ENCODE measurements around the gene NT5C2. TPM values are rescaled to one million over a fixed set of nuclear protein-coding genes. Genes with fewer than 3 reads are reported as not detected.
"Not testable (repeated sequence)": the region's sequence is repeated elsewhere in the genome, so short reads cannot be mapped to it uniquely, and the experiment has no call there.

NT5C2 gene
- total RNA-seq, 1 experiment from 2014 or later: 70.0 TPM

GRCh38 chr10:103144041-103144440 lies 49.0 kb downstream of the NT5C2 start:
- TF ChIP-seq CTCF (IDR thresholded peaks at IDR 0.05; ENCODE audit: unreplicated experiment): no peak
- Mint-ChIP-seq H3K4me1 (ENCODE audit: low read depth, unreplicated experiment) (peaks cover 31% of the 10 kb centered on the region), H3K27me3 (ENCODE audit: unreplicated experiment) (no peaks in the 10 kb centered on the region), H3K36me3 (ENCODE audit: insufficient read depth, unreplicated experiment) (peaks cover 35% of the 10 kb centered on the region), H3K9me3 (ENCODE audit: low read depth, unreplicated experiment) (no peaks in the 10 kb centered on the region), H3K27ac (ENCODE audit: unreplicated experiment) (no peak overlapping the region), H3K4me3 (ENCODE audit: low read depth, unreplicated experiment) (no peak overlapping the region)
- no TSS peak for BruUV-seq (replicated peaks)
- intact Hi-C loops (cut with micrococcal nuclease; ENCODE audit: unreplicated experiment): no loop called here
- DNase-seq: no peak
- CTCF ChIA-PET: no interaction called here

GRCh38 chr10:103143641-103144040 lies 49.4 kb downstream of the NT5C2 start:
- H3K4me3 Mint-ChIP-seq (ENCODE audit: low read depth, unreplicated experiment); H3K27ac Mint-ChIP-seq (ENCODE audit: unreplicated experiment); H3K27me3 Mint-ChIP-seq (ENCODE audit: unreplicated experiment); H3K9me3 Mint-ChIP-seq (ENCODE audit: low read depth, unreplicated experiment); BruUV-seq (replicated peaks); DNase-seq; intact Hi-C loops (cut with micrococcal nuclease; ENCODE audit: unreplicated experiment): not testable (repeated sequence)
- CTCF ChIA-PET: interaction anchor here (0.6 kb wide), 2 partner anchors 42 to 104 kb away, joined by 4 to 6 read pairs; no protein-coding TSS in a partner anchor
- Mint-ChIP-seq H3K4me1 (ENCODE audit: low read depth, unreplicated experiment) (peaks cover 31% of the 10 kb centered on the region), H3K36me3 (ENCODE audit: insufficient read depth, unreplicated experiment) (peaks cover 35% of the 10 kb centered on the region)

GRCh38 chr10:103141950-103142349 lies 51.1 kb downstream of the NT5C2 start:
- TF ChIP-seq CTCF (IDR thresholded peaks at IDR 0.05; ENCODE audit: unreplicated experiment): no peak
- H3K36me3 Mint-ChIP-seq (ENCODE audit: insufficient read depth, unreplicated experiment): peaks cover 27% of the 10 kb centered on the region
- no TSS peak for BruUV-seq (replicated peaks)
- no peak for DNase-seq
- H3K27ac Mint-ChIP-seq (ENCODE audit: unreplicated experiment): no peak overlapping the region
- H3K9me3 Mint-ChIP-seq (ENCODE audit: low read depth, unreplicated experiment): no peaks in the 10 kb centered on the region
- no peaks in the 10 kb centered on the region for H3K27me3 Mint-ChIP-seq (ENCODE audit: unreplicated experiment)
- no peak overlapping the region for H3K4me3 Mint-ChIP-seq (ENCODE audit: low read depth, unreplicated experiment)
- H3K4me1 Mint-ChIP-seq (ENCODE audit: low read depth, unreplicated experiment): peaks cover 30% of the 10 kb centered on the region
- CTCF ChIA-PET: interaction anchor here (0.6 kb wide), 1 partner anchor 367 kb away, joined by 3 read pairs; no protein-coding TSS in a partner anchor
- intact Hi-C loops (cut with micrococcal nuclease; ENCODE audit: unreplicated experiment): no loop called here

- no peak for TF ChIP-seq CTCF (IDR thresholded peaks at IDR 0.05; ENCODE audit: unreplicated experiment)
- H3K4me3 Mint-ChIP-seq (ENCODE audit: low read depth, unreplicated experiment): no peak overlapping the region
- DNase-seq: no peak
- intact Hi-C loops (cut with micrococcal nuclease; ENCODE audit: unreplicated experiment): no loop called here
- CTCF ChIA-PET: no interaction called here
- H3K36me3 Mint-ChIP-seq (ENCODE audit: insufficient read depth, unreplicated experiment): peaks cover 26% of the 10 kb centered on the region
- no peaks in the 10 kb centered on the region for H3K27me3 Mint-ChIP-seq (ENCODE audit: unreplicated experiment)
- BruUV-seq (replicated peaks): no TSS peak
- peaks cover 23% of the 10 kb centered on the region for H3K4me1 Mint-ChIP-seq (ENCODE audit: low read depth, unreplicated experiment)
- peak overlapping the region; percentile 9 for H3K27ac Mint-ChIP-seq (ENCODE audit: unreplicated experiment)
- H3K9me3 Mint-ChIP-seq (ENCODE audit: low read depth, unreplicated experiment): no peaks in the 10 kb centered on the region
These were observed 52.6 kb downstream of the NT5C2 start for GRCh38 chr10:103140469-103140868.

- peaks cover 23% of the 10 kb centered on the region for H3K4me1 Mint-ChIP-seq (ENCODE audit: low read depth, unreplicated experiment)
- intact Hi-C loops (cut with micrococcal nuclease; ENCODE audit: unreplicated experiment): no loop called here
- BruUV-seq (replicated peaks): no TSS peak
- TF ChIP-seq CTCF (IDR thresholded peaks at IDR 0.05; ENCODE audit: unreplicated experiment): no peak
- CTCF ChIA-PET: no interaction called here
- peaks cover 2% of the 10 kb centered on the region for H3K9me3 Mint-ChIP-seq (ENCODE audit: low read depth, unreplicated experiment)
- H3K27me3 Mint-ChIP-seq (ENCODE audit: unreplicated experiment): no peaks in the 10 kb centered on the region
- peaks cover 32% of the 10 kb centered on the region for H3K36me3 Mint-ChIP-seq (ENCODE audit: insufficient read depth, unreplicated experiment)
- H3K27ac Mint-ChIP-seq (ENCODE audit: unreplicated experiment): peak overlapping the region; percentile 9
- no peak overlapping the region for H3K4me3 Mint-ChIP-seq (ENCODE audit: low read depth, unreplicated experiment)
- no peak for DNase-seq
These were observed 53.3 kb downstream of the NT5C2 start for GRCh38 chr10:103139803-103140202.

GRCh38 chr10:103135168-103135567 lies 57.9 kb downstream of the NT5C2 start:
- peaks cover 38% of the 10 kb centered on the region for H3K36me3 Mint-ChIP-seq (ENCODE audit: insufficient read depth, unreplicated experiment)
- H3K27me3 Mint-ChIP-seq (ENCODE audit: unreplicated experiment); BruUV-seq (replicated peaks); H3K27ac Mint-ChIP-seq (ENCODE audit: unreplicated experiment); H3K4me1 Mint-ChIP-seq (ENCODE audit: low read depth, unreplicated experiment); DNase-seq; H3K9me3 Mint-ChIP-seq (ENCODE audit: low read depth, unreplicated experiment); CTCF ChIA-PET; H3K4me3 Mint-ChIP-seq (ENCODE audit: low read depth, unreplicated experiment); intact Hi-C loops (cut with micrococcal nuclease; ENCODE audit: unreplicated experiment): not testable (repeated sequence)
